ENCODE results near the gene HCFC1.

The HCFC1 gene

GRCh38 chrX:153956044-153956907 is 15.3 kb downstream of the HCFC1 start:
- no peak overlapping the region for H3K4me3 ChIP-seq (ENCODE audit: low read depth, low read length)
- TF ChIP-seq CTCF (IDR thresholded peaks at IDR 0.05; ENCODE audit: insufficient read depth, low read length, missing control alignments) = no peak
- DNase-seq (ENCODE audit: low read depth, low spot score) = no peak
- POLR2A ChIA-PET = no interaction called here
- CTCF ChIA-PET = no interaction called here

GRCh38 chrX:153955228-153955732 is 16.3 kb downstream of the HCFC1 start:
- ChIA-PET POLR2A (no interaction called here), CTCF (no interaction called here)
- TF ChIP-seq CTCF (IDR thresholded peaks at IDR 0.05; ENCODE audit: insufficient read depth, low read length, missing control alignments) = no peak
- DNase-seq (ENCODE audit: low read depth, low spot score) = no peak
- H3K4me3 ChIP-seq (ENCODE audit: low read depth, low read length) = no peak overlapping the region

GRCh38 chrX:153954558-153955227 is 16.9 kb downstream of the HCFC1 start:
- no peak overlapping the region for H3K4me3 ChIP-seq (ENCODE audit: low read depth, low read length)
- CTCF ChIA-PET = no interaction called here
- DNase-seq (ENCODE audit: low read depth, low spot score) = no peak
- TF ChIP-seq CTCF (IDR thresholded peaks at IDR 0.05; ENCODE audit: insufficient read depth, low read length, missing control alignments) = no peak
- POLR2A ChIA-PET = no interaction called here

- no peak overlapping the region for H3K4me3 ChIP-seq (ENCODE audit: low read depth, low read length)
- POLR2A ChIA-PET = no interaction called here
- no peak for TF ChIP-seq CTCF (IDR thresholded peaks at IDR 0.05; ENCODE audit: insufficient read depth, low read length, missing control alignments)
- DNase-seq (ENCODE audit: low read depth, low spot score) = no peak
- CTCF ChIA-PET = interaction anchor here (0.8 to 10.9 kb wide), 5 partner anchors 9 to 190 kb away, joined by 3 to 230 read pairs (median 84); partner anchors contain the start of genes ARHGAP4, PLXNB3 and RENBP
Measured at GRCh38 chrX:153953892-153954557, 17.6 kb downstream of the HCFC1 start.

- DNase-seq (ENCODE audit: low read depth, low spot score) = no peak
- H3K4me3 ChIP-seq (ENCODE audit: low read depth, low read length) = no peak overlapping the region
- CTCF ChIA-PET = interaction anchor here (0.8 to 10.9 kb wide), 5 partner anchors 8 to 189 kb away, joined by 3 to 230 read pairs (median 84); partner anchors contain the start of genes ARHGAP4, PLXNB3 and RENBP
- POLR2A ChIA-PET = no interaction called here
- peak; percentile 88 for TF ChIP-seq CTCF (IDR thresholded peaks at IDR 0.05; ENCODE audit: insufficient read depth, low read length, missing control alignments)
Measured at GRCh38 chrX:153953342-153953830, 18.2 kb downstream of the HCFC1 start.
